Astrocyte of the spinal cord (primary cell): ENCODE data around the gene TYW5.

ENCODE experiments used
- DNase-seq: peaks from one replicate; pipeline ENCODE4 v3.0.0; 2011; ENCODE audit warnings: low read depth, low spot score
- H3K4me3 ChIP-seq: 2 replicates; pipeline ENCODE4 v1.5.1; 2011; ENCODE audit warnings: low read depth, mild to moderate bottlenecking, low read length, moderate library complexity
- in situ Hi-C: cut with HindIII; loops from 2 replicates; pipeline ENCODE4 v1.10.0; 2017; ENCODE audit warnings: low sequenced_read_pairs
- TF ChIP-seq, protein P1 (sequence below): IDR thresholded peaks from 2 replicates; pipeline ENCODE4 v1.5.1; 2012; ENCODE audit warnings: low read depth, mild to moderate bottlenecking, low read length, inconsistent platforms

The TYW5 gene

DNA sequence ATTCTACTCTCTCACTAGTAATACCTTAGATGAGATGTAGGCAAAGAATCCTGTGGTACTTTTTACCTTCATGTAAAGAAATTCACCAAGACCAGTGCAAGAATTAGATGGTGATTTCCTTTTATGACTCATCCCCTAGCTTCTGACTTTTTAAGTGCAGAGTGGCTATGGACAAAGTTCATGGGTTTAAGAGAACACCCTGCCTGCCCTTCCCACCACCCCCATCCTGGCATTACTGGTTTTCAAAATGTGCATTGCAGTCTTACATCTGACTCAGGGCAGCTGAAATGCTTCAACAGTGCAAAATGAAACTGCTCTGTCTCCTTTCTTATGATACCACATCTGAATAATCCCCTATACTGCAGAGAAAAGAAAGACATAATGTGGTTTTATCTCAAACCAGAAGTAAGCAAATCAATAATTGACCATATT is 22.7 kb upstream of the TYW5 start:
- no peak overlapping the region for H3K4me3 ChIP-seq
- DNase-seq, result peak; percentile 75
- in situ Hi-C loops, result no loop called here
- TF ChIP-seq, protein P1, sequence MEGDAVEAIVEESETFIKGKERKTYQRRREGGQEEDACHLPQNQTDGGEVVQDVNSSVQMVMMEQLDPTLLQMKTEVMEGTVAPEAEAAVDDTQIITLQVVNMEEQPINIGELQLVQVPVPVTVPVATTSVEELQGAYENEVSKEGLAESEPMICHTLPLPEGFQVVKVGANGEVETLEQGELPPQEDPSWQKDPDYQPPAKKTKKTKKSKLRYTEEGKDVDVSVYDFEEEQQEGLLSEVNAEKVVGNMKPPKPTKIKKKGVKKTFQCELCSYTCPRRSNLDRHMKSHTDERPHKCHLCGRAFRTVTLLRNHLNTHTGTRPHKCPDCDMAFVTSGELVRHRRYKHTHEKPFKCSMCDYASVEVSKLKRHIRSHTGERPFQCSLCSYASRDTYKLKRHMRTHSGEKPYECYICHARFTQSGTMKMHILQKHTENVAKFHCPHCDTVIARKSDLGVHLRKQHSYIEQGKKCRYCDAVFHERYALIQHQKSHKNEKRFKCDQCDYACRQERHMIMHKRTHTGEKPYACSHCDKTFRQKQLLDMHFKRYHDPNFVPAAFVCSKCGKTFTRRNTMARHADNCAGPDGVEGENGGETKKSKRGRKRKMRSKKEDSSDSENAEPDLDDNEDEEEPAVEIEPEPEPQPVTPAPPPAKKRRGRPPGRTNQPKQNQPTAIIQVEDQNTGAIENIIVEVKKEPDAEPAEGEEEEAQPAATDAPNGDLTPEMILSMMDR, result no peak

DNA sequence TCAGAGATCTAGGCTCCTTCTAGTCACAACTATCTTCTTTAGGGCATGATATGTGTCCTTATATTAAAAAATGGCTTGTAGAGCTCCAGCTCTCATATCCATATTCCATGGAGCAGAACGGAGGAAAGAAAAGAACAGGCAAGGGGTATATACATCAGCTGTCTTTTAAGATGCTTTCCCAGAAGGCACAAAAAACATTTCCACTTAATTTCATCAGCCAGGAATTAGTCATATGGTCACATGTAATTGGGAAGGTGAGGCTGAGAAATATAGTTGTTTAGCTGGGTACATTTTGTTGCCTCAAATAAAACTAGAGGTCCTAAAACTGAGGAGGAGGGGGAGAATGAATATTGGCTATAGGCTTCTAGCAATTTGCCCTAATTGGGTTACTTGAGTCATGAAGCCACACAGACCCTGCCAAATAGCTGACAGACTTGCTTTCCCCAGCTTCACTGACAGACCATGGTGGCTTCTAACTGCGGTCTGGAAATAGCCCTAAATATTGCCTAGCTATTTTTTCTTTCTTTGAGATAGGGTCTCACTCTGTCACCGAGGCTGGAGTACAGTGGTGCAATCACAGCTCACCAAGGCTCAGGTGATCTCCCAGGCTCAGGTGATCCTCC is 20.1 kb upstream of the TYW5 start:
- in situ Hi-C loops, result no loop called here
- no peak overlapping the region for H3K4me3 ChIP-seq
- DNase-seq, result peak; percentile 36
- TF ChIP-seq, protein P1, result no peak

DNA sequence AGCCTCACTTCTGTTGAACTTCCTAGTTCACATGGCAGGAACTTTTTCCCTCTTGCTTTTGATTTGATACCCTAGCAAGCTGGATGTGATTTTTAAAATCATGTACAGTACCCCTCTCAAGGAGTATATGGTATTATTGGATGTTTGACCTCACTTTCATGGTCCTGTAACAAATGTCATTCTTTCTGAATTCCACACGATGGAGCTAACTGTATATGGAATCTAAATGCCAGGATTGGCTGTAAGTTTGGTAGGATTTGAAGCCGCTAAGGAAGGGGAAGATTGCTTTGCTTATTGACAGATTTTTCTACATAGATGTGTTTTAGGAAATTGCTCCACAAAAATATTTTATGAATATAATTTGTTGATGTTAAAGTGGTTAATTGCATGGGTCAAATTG is 18.4 kb upstream of the TYW5 start:
- TF ChIP-seq, protein P1, result peak; percentile 41
- in situ Hi-C loops, result no loop called here
- peak; percentile 63 for DNase-seq
- no peak overlapping the region for H3K4me3 ChIP-seq

DNA sequence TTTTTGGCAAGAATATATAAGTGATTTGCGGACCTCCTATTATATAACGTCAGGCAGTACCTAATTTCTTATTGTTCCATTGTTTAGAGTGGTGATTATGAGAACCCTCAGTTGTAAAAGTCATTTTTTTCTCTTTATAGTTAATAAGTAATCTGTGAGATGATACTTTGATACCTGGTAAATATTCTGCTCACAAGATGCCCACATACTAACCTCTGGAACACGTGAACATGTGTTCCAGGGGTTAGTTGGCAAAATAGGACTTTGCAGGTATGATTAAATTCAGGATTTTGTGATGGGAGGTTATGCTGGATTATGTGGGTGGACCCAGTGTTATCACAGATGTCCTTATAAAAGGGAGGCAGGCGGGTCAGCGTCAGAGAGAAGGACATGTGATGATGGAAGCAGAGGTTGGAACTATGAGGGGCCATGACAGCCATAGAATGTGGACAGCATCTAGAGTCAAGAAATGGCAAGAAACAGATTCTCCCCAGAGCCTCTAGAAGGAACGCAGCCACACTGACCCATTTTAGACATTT is 16.9 kb upstream of the TYW5 start:
- H3K4me3 ChIP-seq, result no peak overlapping the region
- TF ChIP-seq, protein P1, result no peak
- in situ Hi-C loops, result no loop called here
- no peak for DNase-seq

DNA sequence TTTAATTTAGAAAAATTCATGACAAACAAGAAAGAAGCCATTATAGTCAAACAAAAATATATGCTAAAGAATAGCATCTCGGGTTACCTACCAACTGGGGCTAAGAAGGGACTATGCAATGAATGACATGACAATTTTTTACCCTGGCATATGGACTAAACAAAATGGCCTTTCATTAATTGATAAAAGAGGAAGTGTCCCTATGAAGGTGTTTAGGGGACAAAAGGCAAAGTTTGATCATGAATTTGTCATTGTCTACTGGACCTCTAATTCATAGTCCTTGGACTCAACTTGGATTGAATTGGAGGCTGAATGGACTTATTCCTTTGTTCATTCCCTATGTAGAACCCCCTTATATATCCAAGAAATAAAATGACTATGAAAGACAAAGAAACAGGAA is 12.8 kb upstream of the TYW5 start:
- H3K4me3 ChIP-seq, result no peak overlapping the region
- no peak for DNase-seq
- TF ChIP-seq, protein P1, result no peak
- in situ Hi-C loops, result no loop called here

DNA sequence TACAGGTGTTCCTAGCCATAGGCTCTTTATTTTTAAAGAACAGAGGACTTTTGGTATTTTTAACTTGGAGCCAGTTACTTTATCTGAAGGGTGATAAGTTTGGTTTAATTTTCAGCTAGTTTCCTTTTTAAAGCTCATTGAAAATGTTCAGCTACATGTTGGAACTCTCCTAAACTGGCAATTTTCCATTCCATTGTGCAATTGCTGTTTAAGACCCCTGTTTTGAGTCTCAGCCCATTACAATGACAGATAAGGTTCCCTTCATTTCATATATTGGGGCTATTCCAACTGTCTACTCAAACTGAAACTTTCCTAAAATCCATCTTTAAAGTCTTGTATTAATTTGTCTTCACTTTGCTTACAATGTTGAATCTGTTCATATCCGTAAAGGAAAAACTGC is 11.7 kb upstream of the TYW5 start:
- in situ Hi-C loops, result no loop called here
- TF ChIP-seq, protein P1, result no peak
- no peak for DNase-seq
- H3K4me3 ChIP-seq, result no peak overlapping the region

DNA sequence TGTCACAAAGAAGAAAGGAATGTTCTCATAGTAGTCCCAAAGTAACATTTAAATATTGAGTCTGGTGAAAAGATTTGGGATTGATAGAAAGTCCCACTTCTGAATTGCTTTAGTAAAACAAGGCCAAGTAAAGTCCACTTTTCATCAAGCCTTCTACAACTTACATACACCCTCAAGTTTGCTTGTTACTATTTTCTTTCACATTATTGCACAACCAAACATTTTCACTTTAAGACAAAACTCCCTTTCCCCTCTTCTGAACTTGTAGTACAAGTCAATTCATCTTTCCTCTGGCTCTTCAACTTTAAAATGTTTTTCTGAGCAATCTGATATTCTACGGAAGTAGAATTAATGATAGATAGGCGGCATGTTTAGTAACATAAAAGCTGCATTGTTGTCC is 11.1 kb upstream of the TYW5 start:
- in situ Hi-C loops, result no loop called here
- TF ChIP-seq, protein P1, result no peak
- no peak overlapping the region for H3K4me3 ChIP-seq
- no peak for DNase-seq
